ENCODE measurements around the gene NFKB1.
A peak's percentile ranks its signal among the peaks of the same experiment; 100 is the strongest.
"Not testable (repeated sequence)": the region's sequence is repeated elsewhere in the genome, so short reads cannot be mapped to it uniquely, and the experiment has no call there.

NFKB1 gene

DNA sequence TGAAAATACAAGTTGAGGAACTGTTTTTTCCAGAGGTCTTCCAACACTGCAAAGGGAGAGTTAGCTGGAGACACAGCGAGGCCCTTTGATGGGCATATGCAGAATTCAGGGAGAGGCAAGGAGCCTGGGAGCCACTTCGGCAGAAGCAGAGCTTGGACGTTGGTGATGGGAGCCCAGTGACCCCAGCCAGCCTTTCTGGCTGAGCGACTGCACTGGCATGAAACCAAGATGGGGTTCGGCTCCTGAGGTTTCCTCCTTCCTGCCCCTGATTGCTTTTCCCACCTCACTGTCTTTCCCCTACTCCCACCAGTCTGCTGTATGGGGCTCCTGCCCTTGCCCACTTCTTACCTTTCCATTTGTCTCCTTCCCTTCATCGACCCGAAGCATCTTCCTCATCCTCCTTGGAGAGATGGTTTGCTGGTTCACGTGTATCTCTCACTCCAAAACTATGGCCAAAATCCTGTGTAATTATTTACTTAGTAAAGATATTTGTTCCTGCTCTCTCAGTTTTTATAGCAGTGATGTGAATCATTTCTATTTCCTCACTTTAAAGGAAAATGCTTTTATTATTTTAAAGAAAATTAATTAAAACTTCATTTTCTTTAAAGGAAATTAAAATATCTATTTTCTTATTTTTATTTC, 100.5 kb downstream of the NFKB1 start:
- no peak for DNase-seq

DNA sequence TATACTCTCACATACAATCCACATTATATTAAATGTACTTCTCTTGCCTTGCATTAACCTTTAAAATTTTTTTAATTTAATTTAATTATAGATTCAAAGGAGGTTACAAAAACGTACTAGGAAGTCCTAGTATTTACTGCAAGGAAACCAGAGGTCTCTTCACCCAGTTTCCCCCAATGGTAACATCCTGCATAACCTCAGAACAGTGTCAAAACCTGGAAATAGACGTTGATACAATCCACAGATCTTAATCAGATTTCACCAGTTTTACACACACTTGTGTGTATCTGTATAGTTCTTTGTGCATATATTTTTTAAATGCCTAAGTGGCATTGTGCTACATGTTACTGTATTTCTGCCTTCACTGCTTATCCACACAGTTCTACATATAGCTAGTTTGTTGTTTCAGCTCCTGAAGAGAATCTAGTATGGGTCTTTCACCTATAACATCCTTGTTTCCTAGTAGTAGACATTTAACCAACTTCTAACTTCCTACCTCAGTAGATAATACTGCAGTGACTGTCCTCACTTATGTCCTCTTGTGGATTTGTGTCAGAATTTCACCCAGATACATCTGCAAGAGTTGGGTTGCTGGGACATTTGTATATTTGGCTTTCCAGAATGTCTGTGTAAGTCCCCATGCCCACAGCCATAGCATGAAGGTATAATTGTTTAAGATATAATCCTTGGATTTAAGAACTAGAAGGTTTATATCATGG, 103.2 kb downstream of the NFKB1 start:
- DNase-seq, result no peak

DNA sequence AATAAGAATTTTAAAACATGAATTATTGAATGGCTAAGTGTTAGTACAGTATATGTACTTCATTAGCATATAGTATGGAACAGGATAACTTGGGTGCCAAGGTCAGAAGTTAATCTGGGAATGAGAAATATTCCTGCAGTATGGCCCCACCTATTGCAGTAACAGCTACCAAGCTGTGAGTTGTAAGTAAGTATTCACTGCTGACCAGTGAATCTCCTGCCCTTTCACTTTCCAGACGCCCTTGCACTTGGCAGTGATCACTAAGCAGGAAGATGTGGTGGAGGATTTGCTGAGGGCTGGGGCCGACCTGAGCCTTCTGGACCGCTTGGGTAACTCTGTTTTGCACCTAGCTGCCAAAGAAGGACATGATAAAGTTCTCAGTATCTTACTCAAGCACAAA, 105.1 kb downstream of the NFKB1 start:
- no peak for DNase-seq

DNA sequence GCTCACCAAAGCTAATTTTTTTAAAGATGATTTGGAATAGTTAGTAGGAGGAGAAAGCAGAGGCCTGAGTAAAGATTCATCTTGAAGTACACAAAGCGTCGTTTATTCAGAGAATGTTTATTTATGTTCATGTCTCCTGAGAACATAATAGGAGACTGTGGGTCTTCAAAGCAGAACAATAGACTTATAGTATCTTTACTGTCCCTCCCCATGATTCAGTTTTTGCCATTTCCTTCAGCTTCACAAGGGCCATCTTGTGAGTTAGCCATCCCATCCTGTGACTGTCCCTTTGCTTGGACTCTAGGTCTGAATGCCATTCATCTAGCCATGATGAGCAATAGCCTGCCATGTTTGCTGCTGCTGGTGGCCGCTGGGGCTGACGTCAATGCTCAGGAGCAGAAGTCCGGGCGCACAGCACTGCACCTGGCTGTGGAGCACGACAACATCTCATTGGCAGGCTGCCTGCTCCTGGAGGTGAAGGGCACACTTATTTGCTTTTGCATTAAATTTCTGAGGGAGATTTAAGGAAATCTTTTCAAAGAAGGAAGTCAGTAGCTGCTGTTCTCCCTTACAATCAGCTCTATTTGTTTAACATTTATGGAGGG, 105.8 kb downstream of the NFKB1 start:
- no peak for DNase-seq

DNA sequence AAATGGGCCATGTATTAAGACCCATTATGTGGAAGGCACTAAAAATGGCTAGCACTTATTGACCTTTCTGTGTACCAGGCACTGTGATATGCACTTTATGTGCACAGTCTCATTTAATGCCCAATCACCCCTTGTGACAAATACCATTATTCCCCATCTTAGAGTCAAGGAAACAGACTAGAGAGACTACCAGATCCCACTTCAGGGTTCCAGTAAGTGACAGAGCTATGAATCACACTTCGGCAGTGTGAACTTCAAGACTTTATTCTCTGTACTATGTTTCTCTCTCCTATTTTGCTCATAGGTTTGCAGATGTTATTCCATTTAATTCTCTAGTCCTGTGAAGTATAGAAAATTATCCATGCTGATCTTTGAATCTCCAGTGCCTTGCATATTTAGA, 107.0 kb downstream of the NFKB1 start:
- no peak for DNase-seq

DNA sequence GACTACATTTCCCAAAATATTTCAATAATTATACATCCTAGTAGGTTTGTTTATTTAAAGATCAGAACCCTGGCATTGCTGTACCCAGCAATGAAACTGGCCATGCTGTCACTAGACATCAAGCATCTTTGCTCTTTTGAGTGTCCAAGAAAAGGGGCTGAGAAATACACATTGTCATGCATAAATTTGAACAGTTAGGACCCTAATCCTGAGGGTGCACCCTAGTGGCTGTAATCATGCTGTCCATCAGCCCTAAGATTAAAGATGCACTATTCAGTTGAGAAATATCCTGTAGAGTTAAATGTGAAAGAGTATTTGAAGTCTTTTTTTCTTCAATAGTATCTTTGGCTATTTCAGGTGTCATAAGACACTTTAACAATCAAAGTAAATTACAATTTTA, 108.8 kb downstream of the NFKB1 start:
- no peak for DNase-seq

DNA sequence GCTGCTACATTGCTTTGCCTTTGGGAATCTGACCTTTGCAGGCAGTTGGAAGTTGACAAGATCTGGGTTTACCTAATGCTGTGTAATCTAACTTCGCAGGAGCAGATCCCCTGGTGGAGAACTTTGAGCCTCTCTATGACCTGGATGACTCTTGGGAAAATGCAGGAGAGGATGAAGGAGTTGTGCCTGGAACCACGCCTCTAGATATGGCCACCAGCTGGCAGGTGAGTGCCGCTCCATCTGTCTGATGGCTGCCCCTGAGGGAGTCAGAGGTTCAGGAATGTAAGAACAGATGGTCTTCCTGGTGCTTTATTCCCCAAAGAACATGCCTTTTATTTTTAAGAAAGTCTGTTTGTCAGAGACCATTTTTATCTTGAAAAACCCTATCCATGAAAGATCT, 109.3 kb downstream of the NFKB1 start:
- no peak for DNase-seq

DNA sequence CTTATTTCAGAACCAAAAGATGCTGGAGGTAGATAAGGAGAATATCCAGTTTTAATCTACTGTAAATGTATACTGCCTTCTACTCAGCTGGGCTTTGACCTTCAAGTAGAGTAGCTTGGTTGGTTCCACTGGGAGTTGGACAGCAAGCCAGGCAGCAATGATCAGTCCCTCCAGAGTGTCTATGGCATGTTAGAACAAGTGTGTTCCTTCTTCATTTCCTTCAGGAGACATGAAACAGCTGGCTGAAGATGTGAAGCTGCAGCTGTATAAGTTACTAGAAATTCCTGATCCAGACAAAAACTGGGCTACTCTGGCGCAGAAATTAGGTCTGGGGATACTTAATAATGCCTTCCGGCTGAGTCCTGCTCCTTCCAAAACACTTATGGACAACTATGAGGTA, 111.1 kb downstream of the NFKB1 start:
- no peak for DNase-seq

DNA sequence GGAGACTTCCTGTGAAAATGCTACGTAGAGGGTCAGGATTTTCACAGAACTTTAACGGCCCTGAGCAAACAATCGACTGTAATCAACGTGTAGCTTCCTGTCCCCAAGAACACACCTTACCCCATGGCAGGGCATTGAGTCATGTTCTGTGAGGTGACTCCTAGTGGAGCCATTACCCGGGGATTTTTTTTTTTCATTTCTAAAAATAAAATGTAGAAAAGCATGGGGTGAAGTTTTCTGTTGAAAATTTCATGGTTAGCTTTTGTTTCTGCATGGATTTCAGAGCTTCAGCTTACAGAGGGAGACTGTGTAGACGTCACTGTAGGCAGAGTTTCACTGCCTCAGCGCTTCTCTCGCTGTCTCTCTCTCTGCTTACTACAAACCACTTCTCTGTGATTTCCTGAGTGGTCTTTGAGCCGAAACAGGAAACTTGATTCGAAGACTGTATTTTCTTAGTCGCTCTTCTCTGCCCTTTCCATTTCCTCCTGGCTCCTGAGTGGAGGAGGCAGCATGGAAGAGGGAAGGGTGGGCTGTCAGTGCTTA, 111.7 kb downstream of the NFKB1 start:
- no peak for DNase-seq

DNA sequence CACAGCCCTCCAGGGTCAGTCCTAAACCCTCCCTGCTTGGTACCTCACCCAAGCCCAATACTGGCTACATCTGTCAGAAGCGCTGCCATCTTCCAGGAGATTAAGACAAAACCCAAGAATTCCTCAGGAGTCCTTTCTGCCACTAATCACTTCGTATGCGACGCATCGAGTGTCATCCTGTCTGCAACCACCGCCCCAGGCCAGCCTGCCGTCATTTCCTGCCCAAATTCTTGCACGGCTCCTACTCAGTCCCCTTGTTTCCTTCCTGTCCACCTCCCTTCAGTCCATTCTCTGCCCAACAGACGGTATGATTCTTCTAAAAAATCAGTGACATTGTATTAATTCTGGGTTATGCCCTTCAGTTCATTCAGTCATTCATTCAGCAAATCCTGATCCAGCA, 113.6 kb downstream of the NFKB1 start:
- no peak for DNase-seq

DNA sequence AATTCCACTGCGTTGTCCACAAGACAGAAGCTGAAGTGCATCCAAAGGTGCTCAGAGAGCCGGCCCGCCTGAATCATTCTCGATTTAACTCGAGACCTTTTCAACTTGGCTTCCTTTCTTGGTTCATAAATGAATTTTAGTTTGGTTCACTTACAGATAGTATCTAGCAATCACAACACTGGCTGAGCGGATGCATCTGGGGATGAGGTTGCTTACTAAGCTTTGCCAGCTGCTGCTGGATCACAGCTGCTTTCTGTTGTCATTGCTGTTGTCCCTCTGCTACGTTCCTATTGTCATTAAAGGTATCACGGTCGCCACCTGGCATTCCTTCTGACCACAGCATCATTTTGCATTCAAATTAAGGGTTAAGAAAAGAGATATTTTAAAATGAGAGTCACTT, 115.5 kb downstream of the NFKB1 start:
- DNase-seq, result no peak

DNA sequence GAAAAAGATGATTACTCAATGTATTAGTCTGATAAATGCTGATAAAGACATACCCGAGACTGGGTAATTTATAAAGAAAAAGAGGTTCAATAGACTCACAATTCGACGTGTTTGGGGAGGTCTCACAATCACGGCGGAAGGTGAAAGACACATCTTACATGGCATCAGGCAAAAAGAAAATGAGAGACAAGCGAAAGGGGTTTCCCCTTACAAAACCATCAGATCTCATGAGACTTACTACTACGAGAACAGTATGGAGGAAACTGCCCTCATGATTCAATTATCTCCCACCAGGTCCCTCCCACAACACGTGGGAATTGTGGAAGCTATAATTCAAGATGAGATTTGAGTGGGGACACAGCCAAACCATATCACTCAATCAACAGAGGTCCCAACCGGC, 117.9 kb downstream of the NFKB1 start:
- DNase-seq, result not testable (repeated sequence)

DNA sequence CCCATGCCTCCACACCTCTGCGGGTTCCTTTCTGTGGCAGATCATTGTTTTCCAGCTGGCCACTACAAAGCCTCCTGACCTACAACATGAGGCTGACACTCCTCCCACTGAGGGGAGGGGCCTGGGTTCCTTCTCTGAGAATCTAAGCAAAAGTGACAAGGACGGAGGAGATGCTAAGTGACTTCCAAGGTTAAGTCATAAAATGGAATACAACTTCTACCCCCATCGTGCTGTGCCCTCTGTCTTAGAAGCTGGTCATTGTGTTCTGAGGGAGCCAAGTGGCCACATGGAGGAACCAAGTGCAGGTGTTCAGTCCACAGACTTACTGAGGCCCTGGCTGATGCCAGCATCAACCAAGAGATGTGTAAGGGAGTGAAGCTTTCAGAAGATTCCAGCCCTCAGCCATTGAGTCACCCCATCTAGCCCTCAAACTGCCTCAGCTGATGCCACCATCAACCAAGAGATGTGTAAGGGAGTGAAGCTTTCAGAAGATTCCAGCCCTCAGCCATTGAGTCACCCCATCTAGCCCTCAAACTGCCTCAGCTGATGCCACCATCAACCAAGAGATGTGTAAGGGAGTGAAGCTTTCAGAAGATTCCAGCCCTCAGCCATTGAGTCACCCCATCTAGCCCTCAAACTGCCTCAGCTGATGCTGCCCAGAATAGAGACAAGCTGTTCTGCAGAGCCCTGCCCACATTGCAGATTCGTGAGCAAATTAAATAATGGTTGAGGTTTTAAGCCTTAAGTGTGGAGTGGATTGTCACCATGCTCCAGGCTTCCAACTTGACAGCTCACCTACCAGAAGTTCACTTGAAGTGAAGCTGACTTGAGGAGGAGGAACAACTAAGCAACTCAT, 118.8 kb downstream of the NFKB1 start:
- DNase-seq, result not testable (repeated sequence)

DNA sequence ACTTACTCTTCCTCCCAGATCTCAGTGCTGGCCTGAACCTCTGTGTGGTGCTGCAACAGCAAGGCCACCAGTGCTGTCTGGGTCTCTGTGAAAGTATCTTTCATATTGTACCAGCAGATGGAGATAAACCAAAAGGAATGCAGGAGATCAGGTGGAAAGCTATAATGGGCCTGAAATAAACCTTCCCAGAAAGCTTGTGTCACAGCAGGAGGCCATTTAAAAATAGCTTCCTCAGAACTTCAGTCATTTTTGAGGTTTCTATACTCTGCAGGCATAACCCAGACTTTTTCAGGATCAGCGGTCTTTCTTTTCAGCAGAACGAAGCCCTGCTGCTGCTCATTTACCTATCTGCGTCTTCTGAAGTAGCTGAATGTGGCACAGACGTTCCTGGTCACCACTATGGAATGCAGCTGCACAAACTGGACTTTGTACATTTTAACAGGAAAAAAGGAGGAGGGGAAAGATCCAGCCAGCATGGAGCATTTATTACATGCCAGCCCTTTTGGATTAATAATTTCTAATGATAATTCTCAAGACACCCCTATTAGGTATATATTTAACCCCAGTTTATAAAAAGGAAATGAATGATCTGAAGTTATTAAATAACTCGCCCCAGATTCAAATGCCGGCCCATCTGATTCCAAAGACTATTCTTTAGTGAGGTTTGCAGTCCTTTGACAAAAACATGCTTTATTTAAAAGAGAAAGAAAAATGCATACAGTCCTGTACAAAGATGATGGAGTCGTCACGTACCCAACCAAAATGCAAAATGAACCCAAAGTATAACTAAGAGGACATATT, 119.7 kb downstream of the NFKB1 start:
- peak; percentile 12 for DNase-seq

DNA sequence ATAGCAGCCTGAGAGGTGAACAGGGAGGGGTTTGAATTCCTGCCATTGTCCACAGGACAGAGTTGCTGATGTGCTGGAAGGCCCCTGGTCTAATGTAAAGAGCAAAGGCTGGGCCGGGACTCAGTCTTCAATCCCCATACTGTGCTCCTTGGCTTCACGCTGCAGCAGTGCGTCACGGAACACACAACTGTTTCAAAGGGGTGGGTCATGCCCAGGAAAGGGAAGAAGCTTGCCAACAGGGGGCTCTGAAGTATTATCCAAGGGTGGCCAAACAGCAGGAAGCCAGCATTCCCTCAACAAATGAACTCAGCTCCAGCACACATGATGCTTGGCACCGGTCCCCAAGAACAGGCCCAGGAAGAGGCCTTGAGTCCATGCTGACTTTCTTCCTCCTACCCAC, 122.5 kb downstream of the NFKB1 start:
- DNase-seq, result peak; percentile 59

DNA sequence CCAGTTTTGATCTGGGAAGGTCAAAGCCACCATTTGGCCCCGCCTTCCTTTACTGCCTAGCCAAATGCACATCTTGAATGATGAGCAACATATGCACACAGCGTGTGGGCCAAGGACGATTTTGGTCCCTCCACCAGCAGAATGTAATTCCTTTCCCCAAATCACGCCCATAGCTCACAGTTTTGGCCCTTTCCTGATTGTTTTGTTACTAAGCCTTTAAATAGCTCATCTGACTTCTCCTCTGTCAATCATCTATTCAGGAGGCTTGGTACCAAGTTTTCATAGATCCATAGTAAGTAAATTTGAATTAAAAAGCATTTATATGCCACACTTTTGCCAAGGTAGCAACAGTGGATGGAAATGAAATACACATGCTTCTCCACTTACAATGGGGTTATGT, 123.3 kb downstream of the NFKB1 start:
- no peak for DNase-seq

DNA sequence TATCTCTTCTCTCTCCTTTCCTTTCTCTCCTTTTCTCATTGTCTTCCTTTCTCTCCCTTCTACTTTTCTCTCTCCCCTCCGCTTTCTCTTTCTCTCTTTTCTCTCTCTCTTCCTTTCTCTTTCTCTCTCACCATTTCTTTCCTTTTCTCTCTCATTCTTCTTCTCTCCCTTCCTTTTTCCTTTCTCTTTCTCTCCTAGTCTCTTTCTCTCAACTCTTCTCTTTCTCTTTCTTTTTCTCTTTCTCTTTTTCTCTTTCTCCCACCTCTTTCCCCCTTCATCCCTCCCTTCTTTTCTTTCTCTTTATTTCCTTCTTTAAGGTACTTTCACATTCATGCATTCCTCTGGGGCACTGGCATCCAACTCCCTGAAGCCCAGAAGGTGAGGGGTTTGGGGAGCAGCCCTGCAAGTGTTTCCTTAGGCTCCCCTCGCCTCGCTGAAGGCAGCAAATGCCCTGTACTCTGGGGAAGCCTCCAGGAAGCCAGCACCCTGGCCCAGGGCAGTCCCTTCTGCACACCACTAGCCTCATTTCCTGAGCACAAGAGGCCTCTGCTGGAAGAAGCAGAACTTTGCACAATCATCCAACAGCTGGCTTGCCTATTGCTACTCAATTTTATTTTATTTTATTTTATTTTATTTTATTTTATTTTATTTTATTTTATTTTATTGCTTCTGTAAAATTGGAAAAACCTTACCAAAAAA, 124.2 kb downstream of the NFKB1 start:
- no peak for DNase-seq

DNA sequence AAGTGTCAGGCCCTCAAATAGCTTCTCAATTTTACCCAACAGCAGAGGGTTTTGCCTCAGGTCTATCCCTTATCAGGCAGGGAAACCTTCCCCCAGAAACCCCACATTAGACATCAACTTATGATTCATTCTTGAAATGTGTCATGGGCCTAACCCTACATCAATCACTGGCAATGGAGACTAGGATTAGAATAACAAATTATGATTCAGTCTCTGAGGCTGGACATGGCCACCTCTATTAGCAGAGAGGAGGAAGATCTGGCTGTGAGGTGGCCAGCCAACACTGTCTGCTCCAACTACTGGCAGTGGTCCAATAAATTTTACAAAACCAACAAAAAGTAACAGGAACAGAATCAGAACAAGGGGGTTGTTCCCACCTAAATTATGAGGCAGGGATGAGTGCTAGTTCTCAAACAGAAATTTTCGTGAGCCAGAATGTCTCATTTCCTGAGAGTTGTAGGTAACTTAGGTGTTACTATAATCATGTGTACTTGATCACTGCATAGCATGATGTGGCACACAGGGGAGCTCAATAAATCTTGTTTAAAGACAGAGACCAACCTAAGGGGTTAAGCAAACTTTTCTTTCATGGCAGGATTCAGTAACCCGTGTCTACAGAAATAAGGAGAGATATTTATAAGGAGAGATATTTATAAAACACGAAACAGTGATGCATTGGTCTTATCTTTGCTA, 126.8 kb downstream of the NFKB1 start:
- no peak for DNase-seq

DNA sequence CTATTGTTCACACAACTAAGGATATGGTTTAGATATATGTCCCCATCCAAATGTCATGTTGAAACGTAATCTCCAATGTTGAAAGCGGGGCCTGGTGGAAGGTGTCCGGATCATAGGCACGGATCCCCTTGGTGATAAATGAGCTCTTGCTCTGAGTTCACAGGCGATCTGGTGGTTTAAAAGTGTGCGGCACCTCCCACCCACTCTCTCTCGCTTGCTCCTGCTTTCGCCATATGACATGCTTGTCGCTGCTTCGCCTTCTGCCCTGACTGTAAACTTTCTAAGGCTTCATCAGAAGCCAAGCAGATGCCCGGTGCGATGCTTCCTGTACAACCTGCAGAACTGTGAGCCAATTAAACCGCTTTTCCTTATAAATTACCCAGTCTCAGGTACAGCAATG, 128.5 kb downstream of the NFKB1 start:
- DNase-seq, result no peak

DNA sequence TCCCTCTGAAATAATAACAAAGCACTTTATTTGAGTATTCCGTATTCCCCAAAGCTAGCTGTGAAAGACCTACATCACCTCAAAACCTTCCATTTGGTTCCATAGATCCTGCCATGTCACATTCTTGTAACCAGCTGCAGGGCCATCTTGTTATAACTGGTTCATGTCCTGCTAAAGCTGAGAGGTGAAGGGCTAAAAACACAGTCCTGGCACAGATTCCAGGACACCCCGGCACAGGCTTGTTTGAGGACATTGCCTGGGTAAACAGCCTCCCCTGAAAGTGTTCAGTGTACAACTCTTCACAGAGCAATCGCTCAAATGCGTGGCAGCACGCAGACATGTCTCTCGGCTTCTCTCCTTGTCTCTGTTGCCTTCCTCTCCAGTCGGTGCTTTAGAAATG, 130.5 kb downstream of the NFKB1 start:
- DNase-seq, result no peak
